AG09319 (cell line): Measurements from ENCODE around the gene EML4.
A peak's percentile ranks its signal among the peaks of the same experiment; 100 is the strongest.

Source experiments
- DNase-seq: peaks from one replicate; pipeline ENCODE4 v3.0.0-alpha.2; 2010; ENCODE audit warnings: low read depth; ENCODE audit errors: extremely low read depth
- TF ChIP-seq, protein P1 (sequence below): IDR thresholded peaks from 2 replicates; pipeline ENCODE4 v1.5.1; 2011; ENCODE audit warnings: low read depth, mild to moderate bottlenecking, inconsistent platforms, low read length, moderate library complexity

EML4 gene

DNA sequence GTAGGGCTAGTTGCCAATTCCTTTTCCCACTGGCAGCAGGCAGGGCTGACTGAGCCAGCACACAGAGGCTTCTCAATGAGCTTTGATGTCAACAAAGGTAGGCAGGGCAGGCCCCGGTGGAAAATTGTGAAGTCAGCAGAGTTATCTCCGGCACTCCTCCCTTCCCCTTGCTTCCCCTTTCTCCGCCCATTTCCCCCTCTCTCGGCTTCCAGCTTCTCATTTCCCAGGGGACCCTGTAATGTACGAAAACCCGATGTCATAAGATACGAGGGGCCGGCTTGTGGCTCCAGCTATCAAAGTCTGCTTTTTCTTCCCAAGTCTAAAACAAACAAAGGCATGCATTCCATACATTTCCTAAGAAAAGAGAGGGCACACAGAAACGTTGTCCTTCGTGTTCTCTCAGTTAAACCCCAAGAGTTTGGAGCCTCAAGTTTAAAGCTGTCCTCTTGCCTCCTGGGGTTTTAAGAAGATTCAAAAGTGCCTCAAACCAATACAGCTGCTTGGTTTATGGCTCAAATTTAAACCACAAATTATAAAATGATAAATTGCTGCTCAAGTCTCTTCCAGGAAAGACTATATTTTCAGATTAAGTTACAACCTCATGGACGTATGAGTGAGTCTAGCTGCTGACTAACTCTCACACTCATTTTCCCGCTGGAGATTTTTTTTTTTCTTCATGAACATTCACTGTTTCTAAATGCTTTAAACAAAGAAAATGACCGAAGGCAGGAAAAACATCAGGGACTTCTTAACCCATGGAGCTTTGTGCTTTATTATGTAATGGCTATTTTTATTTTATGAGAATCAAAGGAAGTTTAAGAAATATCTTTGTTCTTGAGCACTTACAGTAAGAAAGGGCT lies 27.2 kb upstream of the EML4 start:
- TF ChIP-seq, protein P1, sequence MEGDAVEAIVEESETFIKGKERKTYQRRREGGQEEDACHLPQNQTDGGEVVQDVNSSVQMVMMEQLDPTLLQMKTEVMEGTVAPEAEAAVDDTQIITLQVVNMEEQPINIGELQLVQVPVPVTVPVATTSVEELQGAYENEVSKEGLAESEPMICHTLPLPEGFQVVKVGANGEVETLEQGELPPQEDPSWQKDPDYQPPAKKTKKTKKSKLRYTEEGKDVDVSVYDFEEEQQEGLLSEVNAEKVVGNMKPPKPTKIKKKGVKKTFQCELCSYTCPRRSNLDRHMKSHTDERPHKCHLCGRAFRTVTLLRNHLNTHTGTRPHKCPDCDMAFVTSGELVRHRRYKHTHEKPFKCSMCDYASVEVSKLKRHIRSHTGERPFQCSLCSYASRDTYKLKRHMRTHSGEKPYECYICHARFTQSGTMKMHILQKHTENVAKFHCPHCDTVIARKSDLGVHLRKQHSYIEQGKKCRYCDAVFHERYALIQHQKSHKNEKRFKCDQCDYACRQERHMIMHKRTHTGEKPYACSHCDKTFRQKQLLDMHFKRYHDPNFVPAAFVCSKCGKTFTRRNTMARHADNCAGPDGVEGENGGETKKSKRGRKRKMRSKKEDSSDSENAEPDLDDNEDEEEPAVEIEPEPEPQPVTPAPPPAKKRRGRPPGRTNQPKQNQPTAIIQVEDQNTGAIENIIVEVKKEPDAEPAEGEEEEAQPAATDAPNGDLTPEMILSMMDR: no peak
- DNase-seq: peak; percentile 59

DNA sequence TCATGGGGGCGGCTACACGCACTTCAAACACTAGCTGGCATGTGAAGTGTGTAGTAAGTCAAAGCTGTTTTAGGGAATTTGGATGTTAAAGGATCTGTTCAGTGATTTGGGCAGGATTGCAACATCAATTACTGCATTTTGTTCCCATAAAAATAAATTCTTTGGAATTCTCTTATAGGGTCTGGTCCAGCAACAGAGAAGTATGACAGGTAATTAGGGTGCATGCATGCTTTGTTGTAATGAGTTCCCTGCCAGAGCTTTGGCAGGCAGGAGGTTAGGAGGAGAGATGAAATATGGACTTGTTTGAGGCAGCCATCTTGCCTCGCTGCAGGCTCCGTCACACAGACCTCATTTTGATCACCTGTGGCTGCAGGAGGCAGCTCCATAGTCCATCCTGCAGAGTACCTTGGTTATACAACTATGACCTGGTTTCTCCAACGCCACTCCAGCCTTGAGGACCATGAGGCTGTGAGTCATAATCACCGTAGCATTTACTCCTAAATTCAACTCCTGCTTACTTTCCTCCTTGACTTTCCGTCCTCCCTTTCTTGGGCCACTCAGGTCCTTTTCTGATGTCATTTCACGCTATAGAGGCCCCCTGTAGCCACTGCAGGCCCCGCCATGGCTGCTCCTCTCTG lies 26.5 kb upstream of the EML4 start:
- DNase-seq: no peak
- TF ChIP-seq, protein P1: no peak

DNA sequence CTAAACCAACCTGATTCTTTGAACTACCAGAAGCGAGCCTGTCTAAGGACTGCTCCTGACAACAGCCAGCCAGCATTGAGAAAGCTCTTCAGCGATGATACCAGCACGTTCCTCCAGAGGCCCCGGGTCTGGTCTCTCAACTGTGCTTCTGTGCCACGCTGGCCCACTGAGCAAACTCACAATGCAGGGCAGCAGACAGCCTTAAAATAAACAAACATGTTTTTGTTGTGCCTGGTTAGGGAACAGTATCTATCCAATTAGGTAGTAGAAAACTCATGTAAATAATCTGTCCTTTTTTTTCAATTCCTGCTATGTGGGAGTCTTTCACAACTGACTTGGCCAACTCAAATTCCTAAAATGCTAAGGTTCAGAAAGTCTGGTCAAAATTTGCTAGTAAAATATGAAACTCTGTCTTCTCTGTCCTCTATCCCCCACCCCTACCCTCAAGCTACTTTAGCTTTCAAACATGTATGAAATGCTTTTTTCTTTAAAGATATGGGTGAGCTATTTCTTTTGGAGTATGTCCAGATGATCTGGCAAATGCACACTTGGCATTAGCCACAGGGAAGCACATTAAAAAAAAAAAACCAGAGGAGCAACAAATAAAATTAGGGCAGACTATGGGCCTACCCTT lies 21.4 kb upstream of the EML4 start:
- TF ChIP-seq, protein P1: no peak
- DNase-seq: peak; percentile 78

DNA sequence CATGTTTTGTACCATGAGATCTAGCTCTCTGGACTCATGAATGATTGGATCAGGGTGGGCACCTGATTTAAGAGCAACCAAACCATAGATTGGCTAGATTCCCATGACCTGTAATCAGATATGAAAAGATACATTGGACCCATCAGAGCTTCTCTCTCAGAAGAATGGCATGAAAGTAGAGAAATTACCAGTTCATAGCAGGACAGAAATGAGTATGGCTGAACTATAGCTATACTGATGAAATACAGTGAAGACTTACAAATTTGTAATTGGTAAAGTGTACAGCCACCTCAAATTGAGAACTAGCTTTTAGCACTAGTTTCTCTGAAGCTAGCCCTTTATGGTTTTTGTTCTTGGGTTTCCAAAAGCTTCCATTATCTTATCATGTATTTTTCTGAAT lies 19.0 kb upstream of the EML4 start:
- no peak for DNase-seq
- TF ChIP-seq, protein P1: no peak

DNA sequence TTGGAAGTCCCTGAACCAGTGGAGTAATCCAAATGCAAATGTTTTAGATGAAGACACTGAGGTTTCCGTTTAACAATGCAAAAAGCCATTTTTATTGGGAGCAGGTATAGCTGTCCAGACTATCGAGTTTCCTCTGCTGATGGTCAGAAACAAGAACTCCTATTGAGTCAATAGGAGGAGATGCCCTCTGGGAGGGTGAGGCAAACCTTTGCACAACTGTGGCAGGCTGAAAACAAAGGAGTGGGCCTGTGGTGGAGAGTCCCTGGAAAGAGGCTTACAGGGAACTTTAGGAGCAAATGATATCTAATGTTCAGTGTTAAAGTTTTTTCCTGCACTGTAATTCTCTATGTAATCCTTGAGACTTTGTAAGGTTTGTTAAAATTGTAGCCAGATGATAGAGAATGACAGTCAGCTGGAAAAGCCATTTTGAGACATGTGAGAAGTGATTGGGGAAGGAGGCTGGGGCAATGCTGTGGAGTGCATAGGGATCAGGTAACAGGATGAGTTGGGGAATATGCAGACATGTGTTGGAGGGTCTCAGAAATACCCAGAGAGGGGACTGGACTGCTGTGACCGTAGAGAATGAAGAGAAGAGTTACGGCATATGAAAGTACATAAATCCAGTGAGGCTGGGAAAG lies 15.1 kb upstream of the EML4 start:
- no peak for DNase-seq
- TF ChIP-seq, protein P1: no peak

DNA sequence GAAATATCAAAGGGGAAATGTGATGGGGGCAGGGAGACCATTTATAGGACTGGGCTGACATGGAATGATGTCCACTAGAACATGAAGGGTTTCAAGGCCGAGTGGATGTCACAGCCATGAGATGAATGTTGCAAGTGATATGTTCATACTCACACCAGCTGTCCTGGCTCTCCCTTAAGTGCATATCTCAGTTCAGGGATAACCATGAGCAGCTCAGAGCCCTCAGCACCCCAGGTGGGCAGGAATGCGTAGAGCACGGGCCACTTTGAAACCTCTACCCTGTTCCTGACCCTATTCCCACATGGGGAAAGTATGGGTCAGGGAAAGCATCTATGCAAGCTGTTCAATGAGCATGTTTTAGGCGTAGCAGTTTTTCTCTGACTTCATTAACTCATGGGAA lies 12.4 kb upstream of the EML4 start:
- no peak for DNase-seq
- TF ChIP-seq, protein P1: no peak
